GM19324 (cell line): ENCODE measurements around the gene PRSS38.

Experiments
- ATAC-seq: cut with Tn5 transposase; IDR thresholded peaks from one replicate; pipeline ENCODE4 v1.9.1; 2021; ENCODE audit warnings: mild to moderate bottlenecking, moderate library complexity; ENCODE audit not compliant: unreplicated experiment, low FRiP score

PRSS38 gene

GRCh38 chr1:227792216-227793078, 23.0 kb upstream of the PRSS38 start:
- no peak for ATAC-seq

GRCh38 chr1:227793079-227793947, 22.2 kb upstream of the PRSS38 start:
- ATAC-seq: no peak

- ATAC-seq: no peak
Observed at GRCh38 chr1:227793948-227794816, 21.3 kb upstream of the PRSS38 start.

GRCh38 chr1:227794817-227795192, 20.7 kb upstream of the PRSS38 start:
- no peak for ATAC-seq

- ATAC-seq: no peak
Observed at GRCh38 chr1:227795732-227796131, 19.7 kb upstream of the PRSS38 start.

GRCh38 chr1:227796359-227796915, 19.0 kb upstream of the PRSS38 start:
- ATAC-seq: no peak

- ATAC-seq: no peak
Observed at GRCh38 chr1:227797144-227797543, 18.3 kb upstream of the PRSS38 start.

- ATAC-seq: no peak
Observed at GRCh38 chr1:227797625-227798024, 17.9 kb upstream of the PRSS38 start.

GRCh38 chr1:227798078-227798802, 17.2 kb upstream of the PRSS38 start:
- ATAC-seq: no peak

- ATAC-seq: no peak
Observed at GRCh38 chr1:227799756-227800155, 15.7 kb upstream of the PRSS38 start.

- no peak for ATAC-seq
Observed at GRCh38 chr1:227803933-227804332, 11.5 kb upstream of the PRSS38 start.

GRCh38 chr1:227805606-227806197, 9.8 kb upstream of the PRSS38 start:
- ATAC-seq: no peak

GRCh38 chr1:227808566-227808965, 6.9 kb upstream of the PRSS38 start:
- ATAC-seq: no peak

- no peak for ATAC-seq
Observed at GRCh38 chr1:227809026-227809425, 6.4 kb upstream of the PRSS38 start.

GRCh38 chr1:227813962-227814361, 1.5 kb upstream of the PRSS38 start:
- ATAC-seq: no peak

- no peak for ATAC-seq
Observed at GRCh38 chr1:227816750-227817446, 1.4 kb downstream of the PRSS38 start.

GRCh38 chr1:227823537-227823936, 8.1 kb downstream of the PRSS38 start:
- ATAC-seq: no peak

- ATAC-seq: no peak
Observed at GRCh38 chr1:227824204-227824603, 8.7 kb downstream of the PRSS38 start.

GRCh38 chr1:227828786-227829185, 13.3 kb downstream of the PRSS38 start:
- no peak for ATAC-seq
